GM21360 (cell line): ENCODE measurements around the gene DPF1.
"Not testable (repeated sequence)": the region's sequence is repeated elsewhere in the genome, so short reads cannot be mapped to it uniquely, and the experiment has no call there.

ENCODE experiments used
- ATAC-seq: cut with Tn5 transposase; IDR thresholded peaks from one replicate; pipeline ENCODE4 v1.9.1; 2021; ENCODE audit warnings: mild to moderate bottlenecking, moderate library complexity; ENCODE audit not compliant: unreplicated experiment

Gene DPF1

DNA sequence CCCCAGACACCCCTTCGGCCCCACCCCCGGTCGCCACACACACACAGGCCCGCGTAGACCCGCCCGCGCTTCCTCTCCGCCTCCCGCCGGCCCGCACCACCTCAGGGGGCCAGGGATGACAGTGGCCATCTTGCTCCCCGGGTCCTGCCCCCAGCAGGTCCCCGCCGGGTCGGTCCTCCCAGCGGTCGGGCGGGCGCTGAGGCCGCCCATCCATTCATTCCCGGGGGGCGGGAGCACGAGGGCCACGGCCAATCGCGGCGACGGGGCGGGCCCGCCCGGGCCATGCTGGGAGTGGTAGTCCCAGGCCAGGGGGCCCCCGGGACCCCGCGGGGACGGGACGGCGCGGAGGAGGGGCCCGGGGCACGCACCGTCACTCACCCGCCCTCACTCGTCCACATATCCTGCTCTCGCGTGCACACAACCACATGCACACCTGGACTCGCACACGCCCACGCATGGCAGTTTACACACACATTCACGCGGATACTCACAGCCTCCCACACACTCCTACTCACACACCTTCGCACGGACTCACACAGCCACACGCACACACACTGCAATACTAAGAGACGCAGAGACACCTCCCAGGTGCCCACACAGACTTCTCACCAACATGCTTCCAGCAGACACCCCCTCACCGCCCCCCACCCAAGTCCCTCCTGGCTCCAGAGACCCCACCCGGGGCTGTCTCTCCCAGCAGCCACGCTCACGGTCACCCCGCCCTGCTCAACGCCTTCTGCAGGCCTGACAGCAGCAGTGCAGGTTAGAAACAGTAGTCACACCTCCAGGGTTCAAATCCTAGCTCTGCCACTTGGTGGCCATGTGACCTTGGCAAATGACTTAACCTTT, at the start of gene DPF1:
TSS of gene DPF1 (minus strand) at position 209 of the 849 bp plus-strand sequence. CDS start at position 129, 80 bp downstream.
- ATAC-seq: peak; percentile 68

DNA sequence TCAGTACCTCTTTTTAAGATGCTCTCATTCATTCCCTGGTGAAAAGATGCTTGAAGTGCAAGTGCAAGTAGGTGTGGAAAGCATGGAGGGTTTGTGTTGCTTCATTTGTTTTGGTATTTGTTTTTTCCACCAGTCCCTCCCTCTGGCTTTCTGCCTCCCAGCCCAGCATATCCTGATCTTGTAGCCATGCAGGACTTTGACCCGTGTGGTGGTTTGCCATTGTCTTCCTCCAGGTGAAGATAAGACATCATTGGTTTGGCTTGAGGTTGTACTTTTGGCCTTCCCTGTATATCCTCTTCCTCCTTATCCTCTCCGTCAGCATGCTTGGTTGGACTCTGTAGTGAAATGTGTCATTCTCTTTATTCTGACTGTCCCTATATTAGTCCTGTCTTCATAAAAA, 49.5 kb upstream of the DPF1 start:
- no peak for ATAC-seq

DNA sequence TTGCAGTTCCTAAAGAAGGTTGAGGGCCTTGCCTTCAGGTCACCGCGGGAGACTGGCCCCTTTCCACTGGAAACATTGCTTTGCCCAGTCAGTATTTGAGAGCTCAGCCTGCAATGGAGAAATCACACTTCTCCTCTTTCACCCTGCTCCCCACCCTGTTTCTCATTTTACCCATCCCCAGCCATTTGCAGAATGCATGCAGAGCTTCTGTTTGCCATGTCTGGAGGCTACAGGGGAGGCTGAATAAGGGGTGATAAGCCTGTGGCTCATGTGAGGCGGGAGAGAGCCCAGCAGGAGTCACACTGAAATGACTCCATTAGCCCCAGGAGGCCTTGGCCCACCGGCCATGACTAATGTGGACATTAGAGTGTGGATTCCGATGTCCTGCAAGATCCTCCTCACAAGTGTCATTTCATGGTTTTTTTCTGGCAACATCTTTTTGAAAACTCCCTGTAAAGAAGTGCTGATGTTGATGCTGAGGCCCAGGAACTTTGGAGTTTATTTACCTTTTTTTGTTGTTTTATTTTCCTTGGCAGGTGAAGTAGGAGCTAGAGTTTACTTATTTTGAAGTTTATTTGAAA, 46.7 kb upstream of the DPF1 start:
- ATAC-seq: no peak

DNA sequence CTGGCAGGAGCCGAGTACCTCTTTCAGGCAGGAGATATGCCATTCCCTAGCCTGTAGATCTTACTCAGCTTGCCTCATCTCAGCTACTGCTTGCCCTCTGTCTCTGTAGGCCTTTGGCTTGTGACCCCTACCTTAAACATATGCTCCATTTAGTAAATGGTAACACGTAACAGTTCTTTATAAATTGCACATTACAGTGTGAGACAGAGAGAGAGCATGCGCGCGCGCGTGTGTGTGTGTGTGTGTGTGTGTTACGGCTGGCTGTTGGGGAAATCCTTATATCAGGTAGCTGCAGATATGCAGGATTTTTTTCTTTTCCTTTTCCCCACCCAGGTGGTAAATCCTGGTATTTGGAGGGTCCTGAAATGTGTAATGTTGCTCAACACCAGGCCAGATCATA, 44.5 kb upstream of the DPF1 start:
- no peak for ATAC-seq

DNA sequence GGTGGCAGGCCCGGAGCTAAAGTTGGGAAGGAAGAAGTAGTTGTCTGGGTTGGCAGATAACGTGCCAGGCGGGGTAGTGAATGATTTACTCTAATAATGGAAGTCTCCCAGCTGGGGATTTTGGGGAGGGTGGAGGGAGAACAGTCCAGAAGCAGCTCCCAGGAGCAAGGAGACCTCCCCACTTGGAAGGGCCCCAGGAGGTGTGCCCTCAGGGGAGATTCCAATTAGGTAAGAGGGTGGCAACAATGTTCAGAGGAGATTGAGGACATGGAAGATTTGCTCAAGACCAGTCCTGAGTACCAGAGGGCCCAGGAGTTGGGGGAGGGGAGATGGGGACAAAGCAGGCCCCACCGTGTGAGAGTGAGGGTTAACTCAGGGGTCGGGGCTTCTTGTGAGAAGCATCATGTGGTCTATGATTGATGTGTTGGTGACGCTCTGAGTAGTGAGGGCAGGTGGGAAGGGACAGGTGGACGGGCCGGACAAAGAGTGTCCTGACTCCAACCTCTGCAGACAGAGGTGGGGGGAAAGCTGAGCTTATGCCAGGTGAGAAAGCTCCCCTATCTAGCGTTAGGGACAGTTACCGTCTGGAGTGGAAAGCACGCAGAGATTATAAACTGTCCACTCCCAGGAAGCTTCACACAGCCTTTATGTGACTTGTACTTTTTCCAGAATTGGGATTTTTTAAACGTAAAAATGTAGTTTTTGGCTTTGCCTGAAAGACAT, 43.9 kb upstream of the DPF1 start:
- ATAC-seq: no peak

DNA sequence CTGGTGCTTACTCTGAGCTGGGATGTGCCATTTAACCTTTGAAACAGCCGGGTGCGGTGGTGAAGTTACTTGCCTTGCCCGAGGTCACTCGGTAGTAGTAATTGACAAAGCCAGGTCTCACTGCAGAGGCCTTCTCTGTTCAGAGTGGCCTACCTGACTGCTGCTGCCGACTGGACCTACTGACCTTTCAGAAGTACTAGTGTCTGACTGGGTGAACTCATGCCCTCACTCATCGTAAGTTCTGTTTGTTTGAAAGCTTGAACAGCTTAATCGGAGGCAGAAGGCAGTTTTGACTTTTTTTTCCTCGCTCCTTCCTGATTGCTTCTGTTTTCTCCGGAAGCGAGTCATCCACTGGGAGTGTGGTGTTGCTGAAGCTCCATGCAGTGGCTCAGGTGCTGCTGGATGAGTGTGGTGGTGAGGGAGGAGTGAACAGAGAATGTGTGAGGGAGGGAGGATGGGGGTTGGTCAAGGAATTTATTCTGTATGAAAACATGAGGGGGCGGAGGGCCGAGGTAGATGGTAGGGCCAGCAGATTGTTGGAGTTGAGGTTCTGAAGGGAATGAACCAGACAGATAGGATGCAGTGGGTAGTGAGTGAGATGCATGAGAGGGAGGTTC, 43.1 kb upstream of the DPF1 start:
- no peak for ATAC-seq

DNA sequence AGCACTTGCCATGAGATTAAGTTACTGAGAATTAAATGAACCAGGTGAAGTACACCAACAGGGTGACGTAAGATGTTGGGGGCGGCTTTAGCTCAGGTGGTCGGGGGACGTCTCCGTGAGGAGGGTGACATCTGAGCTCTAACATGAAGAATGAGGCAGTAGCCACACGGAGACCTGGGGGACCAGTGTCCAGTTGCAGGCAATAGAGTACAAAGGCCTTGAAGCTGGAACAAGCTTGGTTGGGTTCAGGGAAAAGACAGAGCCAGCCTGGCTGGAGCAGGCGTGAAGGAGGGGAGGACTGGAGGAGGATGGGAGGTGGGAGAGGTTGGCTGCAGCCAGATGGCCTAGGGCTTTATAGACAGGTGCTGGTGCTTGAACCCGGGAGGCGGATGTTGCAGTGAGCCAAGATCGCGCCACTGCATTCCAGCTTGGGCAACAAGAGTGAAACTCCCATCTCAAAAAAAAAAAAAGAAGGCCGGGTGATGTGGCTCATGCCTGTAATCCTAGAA, 42.0 kb upstream of the DPF1 start:
- no peak for ATAC-seq

DNA sequence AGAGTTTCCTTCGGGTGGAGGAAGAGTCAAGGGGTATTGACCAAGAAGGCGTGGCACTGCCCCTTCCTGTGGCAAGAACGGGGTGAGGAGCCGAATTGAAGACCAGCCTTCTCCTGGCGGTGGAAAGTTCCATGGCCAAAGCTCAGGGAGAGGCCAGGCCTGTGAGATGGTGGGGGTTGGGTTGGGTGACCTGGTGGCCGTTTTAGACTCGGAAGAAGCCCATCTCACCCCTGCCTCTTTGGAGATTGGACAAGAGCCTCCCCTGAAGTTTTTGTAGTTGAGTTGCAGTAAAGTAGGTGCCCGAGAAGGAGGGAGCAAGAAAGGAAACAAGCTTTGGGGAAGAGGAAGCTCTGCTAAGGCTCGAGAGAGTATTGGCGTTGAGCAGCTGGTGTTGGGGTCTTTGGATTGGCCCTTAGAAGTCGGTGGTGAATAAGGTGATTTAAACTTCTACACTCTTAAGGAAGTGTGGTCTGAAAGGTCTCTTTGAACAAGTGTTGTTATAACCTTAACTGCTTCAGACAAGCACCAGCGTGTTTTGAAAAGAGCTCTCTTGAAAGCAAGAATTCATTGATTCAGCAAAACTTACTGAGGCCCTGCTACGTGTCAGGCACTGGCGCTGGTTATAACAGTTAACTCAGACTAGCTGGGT, 41.3 kb upstream of the DPF1 start:
- no peak for ATAC-seq

DNA sequence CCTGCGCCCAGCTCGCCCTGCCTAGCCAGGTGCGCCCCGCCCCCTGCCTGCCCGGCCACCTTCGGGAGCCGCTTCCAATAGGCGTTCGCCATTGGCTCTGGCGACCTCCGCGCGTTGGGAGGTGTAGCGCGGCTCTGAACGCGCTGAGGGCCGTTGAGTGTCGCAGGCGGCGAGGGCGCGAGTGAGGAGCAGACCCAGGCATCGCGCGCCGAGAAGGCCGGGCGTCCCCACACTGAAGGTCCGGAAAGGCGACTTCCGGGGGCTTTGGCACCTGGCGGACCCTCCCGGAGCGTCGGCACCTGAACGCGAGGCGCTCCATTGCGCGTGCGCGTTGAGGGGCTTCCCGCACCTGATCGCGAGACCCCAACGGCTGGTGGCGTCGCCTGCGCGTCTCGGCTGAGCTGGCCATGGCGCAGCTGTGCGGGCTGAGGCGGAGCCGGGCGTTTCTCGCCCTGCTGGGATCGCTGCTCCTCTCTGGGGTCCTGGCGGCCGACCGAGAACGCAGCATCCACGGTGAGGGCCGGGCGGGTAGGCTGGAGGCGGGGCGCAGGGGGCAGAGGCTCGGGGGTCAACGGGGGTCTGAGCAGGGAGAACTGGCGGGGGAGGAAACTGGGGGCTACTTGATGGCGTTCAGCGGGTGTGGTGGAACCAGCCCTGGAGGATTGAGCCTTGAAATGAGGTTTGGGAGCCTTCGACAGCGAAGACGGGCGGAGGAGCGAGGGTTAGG, 40.6 kb upstream of the DPF1 start, which contains the start of gene SPINT2:
TSS of gene SPINT2 (plus strand) at position 88 of the 727 bp plus-strand sequence. CDS start at position 408, 320 bp downstream.
- ATAC-seq: no peak

DNA sequence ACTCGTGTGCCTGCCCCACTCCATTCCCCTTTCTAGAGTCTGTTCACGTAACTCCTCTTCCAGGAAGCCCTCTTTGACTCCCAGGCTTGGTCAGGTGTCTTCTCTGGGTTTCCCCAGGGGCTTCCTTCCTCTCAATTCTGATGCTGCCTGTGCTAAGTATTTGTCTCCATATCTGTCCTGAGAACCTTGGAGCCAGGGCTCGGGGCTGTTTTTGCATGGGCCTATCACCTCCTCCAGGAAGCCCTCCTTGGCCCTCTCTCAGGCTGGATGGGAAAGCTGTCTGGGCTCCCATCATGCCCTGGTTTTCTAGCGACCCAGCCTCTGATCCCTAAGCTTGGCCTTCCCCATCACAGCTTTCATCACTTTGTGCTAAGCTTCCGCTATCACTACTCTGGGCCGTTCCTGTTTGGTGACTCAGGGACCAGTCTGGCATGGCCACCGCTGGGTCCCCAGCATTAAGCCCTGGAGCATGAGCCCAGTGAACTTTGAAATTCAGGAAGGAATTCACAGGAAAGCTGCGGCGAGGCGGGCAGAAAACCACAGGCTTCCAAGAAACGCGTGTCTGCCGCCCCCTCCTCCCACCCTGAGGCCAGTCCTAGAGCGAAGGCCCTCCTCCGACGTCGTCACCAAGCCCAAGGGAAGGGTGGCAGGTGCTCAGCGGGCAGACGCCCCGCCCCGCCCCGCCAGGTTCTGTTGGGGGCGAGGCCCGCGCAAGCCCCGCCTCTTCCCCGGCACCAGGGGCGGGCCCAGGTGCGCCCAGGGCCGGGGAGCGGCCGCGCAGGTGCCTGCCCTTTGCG, 39.9 kb upstream of the DPF1 start:
- no peak for ATAC-seq

DNA sequence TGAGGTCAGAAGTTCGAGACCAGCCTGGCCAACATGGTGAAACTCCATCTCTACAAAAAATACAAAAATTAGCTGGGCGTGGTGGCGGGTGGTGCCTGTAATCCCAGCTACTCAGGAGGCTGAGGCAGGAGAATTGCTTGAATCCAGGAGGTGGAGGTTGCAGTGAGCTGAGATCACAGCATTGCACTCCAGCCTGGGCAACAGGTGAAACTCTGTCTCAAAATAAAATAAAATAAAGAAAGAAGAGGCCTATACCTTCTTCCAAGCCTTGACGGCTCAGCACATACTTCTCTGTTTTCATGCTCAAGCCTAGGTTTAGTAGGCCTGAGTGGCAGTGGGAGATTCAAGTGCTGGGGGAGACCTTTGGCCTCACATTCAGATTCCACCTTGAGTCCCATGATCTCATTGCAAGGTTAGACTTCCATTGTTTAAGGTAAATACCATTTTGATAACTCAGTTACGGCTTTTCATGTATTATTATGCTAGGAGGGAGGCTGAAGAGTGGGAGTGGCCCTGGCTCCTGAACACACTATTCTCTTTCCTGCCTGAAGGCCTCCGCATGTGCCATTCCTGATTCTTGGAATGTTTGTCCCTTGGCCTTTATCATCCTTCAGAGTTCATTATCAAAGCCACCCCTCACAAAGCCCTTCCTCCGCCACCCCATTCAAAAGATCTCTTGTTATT, 38.7 kb upstream of the DPF1 start:
- ATAC-seq: no peak

DNA sequence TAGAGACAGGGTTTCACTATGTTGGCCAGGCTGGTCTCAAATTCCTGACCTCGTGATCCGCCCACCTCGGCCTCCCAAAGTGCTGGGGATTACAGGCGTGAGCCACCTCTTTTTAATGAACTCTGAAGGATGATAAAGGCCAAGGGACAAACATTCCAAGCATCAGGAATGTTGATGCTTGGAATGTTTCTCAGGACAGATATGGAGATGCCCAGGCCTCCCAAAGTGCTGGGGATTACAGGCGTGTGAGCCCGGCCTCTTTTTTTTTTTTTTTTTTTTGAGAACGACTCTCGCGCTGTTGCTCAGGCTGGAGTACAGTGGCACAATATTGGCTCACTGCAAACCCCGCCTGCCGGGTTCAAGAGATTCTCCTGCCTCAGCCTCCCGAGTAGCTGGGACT, 37.9 kb upstream of the DPF1 start:
- not testable (repeated sequence) for ATAC-seq

DNA sequence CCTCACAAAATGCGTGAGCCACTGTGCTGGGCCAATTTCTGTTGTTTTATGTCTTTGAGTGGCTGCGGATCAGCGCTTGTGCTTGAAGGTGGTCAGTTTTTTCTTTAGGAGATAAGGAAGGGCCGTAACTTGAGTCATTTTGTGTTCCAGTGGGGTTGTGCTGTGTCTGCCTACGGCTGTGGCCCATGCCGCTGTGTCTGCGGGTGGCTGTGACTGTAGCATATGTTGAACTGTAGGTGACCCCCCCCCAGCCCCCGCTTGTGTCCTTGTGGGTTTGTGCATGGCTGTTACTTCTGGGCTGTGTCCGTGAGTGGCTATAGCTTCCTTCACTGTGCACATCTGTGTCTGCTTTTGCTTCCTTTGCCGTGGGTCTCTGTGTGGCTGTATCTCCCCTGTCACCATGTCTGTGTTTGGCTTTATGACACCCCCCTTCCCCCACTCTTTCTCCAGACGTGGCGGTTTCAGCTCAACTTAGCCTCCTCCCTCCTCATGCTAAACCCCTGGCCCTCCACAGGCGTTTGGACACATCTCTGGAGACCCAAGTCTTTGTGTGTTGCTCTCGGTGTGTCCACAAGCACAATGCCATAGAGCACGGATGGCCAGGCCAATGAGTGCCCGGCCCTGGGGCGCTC, 31.5 kb upstream of the DPF1 start:
- no peak for ATAC-seq

DNA sequence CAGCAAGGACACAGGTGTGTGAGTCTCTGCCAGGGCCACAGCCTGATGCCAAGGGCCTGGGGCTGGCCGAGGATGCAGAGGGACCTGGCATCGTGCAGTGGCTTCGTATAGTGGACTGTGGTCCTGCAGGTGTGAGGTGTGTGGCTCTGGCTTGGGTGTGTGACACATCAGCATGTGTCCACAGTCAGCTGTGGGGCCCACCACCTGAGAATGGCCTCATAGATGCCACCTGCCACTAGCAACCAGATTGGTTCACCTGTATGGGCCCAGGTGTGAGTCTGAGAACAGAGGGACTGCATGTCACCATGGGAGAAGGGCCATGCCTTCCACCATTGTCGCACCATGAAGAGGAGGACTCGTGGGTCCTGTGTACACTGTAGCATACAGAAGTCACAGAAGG, 29.8 kb upstream of the DPF1 start:
- ATAC-seq: no peak

DNA sequence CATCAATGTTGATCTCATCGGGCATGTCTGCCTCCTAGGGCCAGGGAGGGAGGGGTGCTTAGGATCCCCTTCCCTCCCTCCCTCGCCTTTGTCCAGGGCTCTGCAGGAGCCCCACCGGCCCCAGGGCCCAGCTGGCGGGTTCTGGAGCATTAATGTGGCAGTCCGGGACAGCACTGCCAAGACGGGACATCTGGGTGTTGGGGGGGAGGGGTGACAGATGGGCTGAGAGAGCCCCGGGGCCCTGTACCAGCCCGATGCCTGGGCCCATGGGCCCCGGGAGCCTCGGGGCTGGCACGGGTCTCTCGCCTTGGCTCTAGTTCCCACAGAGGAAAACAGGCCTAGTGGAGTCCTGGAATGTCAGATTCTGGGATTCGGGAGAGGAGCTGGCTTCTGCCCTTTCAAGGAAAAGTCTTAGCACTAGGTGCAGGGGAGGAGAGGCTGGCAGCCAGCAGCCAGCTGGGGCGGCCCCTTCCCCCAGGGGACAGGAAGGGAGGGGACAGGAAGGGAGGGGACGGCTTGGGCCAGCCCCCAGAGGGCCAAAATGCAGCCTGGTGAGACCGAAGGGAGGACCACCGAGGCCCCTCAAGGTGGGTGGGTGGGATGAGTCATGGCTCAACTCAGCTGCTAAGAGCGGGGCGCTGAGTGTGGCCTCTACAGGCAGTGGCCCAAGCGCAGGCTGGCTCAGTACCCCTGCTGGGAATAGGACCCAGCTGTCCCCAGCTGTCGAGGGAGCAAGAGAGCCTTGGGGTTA, 29.1 kb upstream of the DPF1 start:
- ATAC-seq: no peak

DNA sequence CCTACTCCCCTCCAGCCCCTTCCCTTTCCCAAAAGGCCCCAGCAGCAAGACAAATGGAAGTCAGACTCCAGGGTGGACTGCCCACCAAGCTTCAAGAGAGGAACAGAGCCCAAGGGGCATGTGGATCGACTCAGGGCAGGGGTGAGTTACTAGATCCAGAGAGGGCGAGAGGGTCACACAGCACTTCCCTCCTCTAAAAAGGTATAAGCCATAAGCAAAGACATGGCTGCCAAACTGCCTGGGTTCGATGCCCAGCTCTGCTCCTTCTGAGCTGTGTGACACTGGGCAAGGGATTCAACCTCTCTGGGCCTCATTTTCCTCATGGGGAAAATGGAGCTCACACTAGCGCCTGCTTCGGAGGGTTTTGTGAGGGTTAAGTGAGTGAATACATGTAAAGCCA, 28.4 kb upstream of the DPF1 start:
- no peak for ATAC-seq

DNA sequence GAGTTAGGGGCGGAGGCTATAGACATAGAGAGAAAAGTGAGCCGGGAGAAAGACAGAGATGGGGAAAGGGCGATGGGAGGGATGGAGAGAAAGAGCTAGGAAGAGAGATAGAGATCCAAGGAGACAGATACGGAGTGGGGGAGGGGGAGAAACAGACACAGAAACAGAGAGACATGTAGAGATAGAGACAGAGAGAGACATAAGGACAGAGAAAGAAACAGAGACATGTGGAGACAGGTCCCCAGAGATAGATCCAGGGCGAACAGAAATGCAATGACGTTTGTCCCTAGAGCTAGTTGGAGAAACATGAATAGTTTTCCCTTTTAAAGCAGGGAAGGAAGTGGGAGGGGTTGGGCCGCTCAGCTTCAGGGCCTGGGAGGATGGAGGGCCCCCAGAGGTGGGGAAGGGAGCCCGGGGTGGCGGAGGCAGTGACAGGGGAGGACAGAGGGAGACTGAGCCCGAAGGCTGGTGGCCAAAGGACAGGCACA, 27.6 kb upstream of the DPF1 start:
- no peak for ATAC-seq
